GM12892 (cell line): Measurements from ENCODE around the gene RPL18A.

ENCODE experiments used
- DNase-seq: peaks from one replicate; pipeline ENCODE4 v3.0.0; 2011; ENCODE audit not compliant: insufficient read length
- FAIRE-seq: peaks from 2 replicates; lab custom pipeline; 2011; peaks lifted over from hg19 to GRCh38; lab: Jason Lieb, UNC
- POLR2A ChIP-seq: IDR thresholded peaks from 2 replicates; pipeline ENCODE4 v1.6.1; 2011; ENCODE audit warnings: low read depth, low read length, control low read depth
- POLR2AphosphoS5 ChIP-seq: IDR thresholded peaks from 2 replicates; pipeline ENCODE4 v1.6.1; 2011; ENCODE audit warnings: low read depth, low read length, control low read depth
- TAF1 ChIP-seq: IDR thresholded peaks from 2 replicates; pipeline ENCODE4 v1.6.1; 2011; ENCODE audit warnings: low read depth, mild to moderate bottlenecking, control low read depth, low read length, borderline replicate concordance

RPL18A gene

GRCh38 chr19:17889609-17890214 is 30.0 kb downstream of the RPL18A start:
- DNase-seq (no peak), FAIRE-seq (peak; percentile 24)

DNA sequence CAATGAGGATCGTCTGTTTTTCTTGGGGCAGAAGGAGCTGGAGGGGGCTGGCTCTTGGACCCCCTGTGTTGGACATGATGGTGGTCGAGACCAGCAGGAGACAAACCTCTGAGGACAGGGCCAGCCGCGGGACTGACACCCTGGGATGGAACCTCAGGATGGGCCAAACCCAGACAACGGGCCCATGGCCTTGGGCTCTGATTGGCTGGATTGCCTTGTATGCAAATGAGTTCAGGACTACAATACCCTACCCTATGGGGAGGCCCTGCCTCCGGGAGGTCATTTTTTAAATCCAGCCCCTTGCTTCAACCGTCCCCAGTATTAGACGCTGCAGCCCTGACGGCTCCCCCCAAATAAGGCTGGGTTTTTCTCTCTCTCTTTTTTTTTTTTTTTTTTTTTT is 34.1 kb downstream of the RPL18A start:
- TF ChIP-seq TAF1 (no peak), POLR2A (no peak)
- no peak for FAIRE-seq
- no peak for DNase-seq

More at GRCh38 chr19:17889609-17890214, 30.0 kb downstream of the RPL18A start:
- no peak for TF ChIP-seq TAF1
- no peak for TF ChIP-seq POLR2A
- TF ChIP-seq POLR2AphosphoS5 = no peak

- no peak for FAIRE-seq
- no peak for DNase-seq
- TF ChIP-seq POLR2AphosphoS5 (no peak), TAF1 (no peak), POLR2A (no peak)
Observed at GRCh38 chr19:17902701-17903100, 43.0 kb downstream of the RPL18A start.

GRCh38 chr19:17908244-17908643 is 48.5 kb downstream of the RPL18A start:
- FAIRE-seq (no peak), DNase-seq (no peak)
- TF ChIP-seq POLR2A = no peak
- TF ChIP-seq POLR2AphosphoS5 = no peak
- no peak for TF ChIP-seq TAF1

DNA sequence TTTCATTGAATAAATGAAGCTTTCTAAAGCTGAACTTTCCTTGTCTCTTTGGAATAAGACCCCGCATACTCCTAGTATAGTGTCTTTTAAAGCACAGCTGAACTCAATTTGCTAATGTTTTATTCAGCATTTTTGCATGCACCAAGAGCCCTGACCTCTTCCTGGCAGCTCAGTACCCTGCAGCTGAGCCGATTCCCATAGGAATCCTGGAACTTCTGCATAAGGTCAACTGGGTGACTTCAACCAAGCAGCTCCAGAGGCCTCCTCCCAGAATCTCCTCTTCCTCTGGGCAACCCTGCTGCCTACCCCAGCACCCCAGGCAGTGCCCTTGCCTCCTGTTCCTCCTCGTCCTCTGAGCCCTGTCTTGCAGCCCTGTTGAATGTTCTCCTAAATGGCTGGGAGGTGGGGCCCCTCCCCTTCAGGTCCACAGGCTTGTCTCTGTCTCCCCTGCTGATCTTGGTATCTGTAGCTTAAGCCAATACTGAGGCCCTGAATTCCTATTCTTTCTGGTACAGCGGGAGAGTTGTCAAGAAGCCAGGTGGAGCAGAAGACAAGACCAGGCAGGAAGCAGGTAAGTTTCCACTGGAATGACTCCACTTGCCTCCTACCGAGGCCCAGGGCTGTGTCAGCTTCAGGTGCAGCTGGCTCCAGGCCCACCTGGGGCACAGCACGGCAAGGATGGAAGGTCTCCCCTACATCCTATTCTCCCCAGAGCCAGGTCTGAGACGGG is 49.5 kb downstream of the RPL18A start:
- no peak for FAIRE-seq
- TF ChIP-seq POLR2A = no peak
- no peak for TF ChIP-seq POLR2AphosphoS5
- no peak for TF ChIP-seq TAF1
- no peak for DNase-seq

GRCh38 chr19:17910791-17911360 is 51.2 kb downstream of the RPL18A start:
- DNase-seq (no peak), FAIRE-seq (no peak)
- TF ChIP-seq TAF1 = no peak
